DND-41 (cell line): Measurements from ENCODE around the gene DEFB113.

Experiments used
- ATAC-seq: fragments of 200-7000 bp; cut with Tn5 transposase; 3 replicates; pipeline ENCODE4 v1.9.1; 2021; ENCODE audit warnings: low read depth; ENCODE audit not compliant: insufficient read depth
- DNase-seq: peaks from one replicate; pipeline ENCODE4 v3.0.0-alpha.2; 2020
- H2AFZ ChIP-seq: 2 replicates; pipeline ENCODE4 v1.6.0; 2012; ENCODE audit warnings: low read depth, low read length
- H3K27ac ChIP-seq: 2 replicates; pipeline ENCODE4 v1.5.1; 2012; ENCODE audit warnings: low read length, inconsistent platforms
- H3K27me3 ChIP-seq: fragments of 200-600 bp; sonication (generic); 2 replicates; pipeline ENCODE4 v1.6.0; 2012; ENCODE audit warnings: low read length, mild to moderate bottlenecking, inconsistent platforms; ENCODE audit not compliant: insufficient read depth, poor library complexity
- H3K36me3 ChIP-seq: 2 replicates; pipeline ENCODE4 v1.5.1; 2012; ENCODE audit warnings: low read length, inconsistent platforms; ENCODE audit not compliant: insufficient read depth
- H3K4me1 ChIP-seq: 2 replicates; pipeline ENCODE4 v1.5.1; 2012; ENCODE audit warnings: mild to moderate bottlenecking, low read length; ENCODE audit not compliant: insufficient read depth
- H3K4me2 ChIP-seq: 2 replicates; pipeline ENCODE4 v1.6.0; 2012; ENCODE audit warnings: mild to moderate bottlenecking, moderate library complexity, low read length, inconsistent platforms; ENCODE audit not compliant: insufficient read depth
- H3K4me3 ChIP-seq, 2 experiments: fragments of 200-600 bp in 1 of 2; shearing (Covaris generic) in 1 of 2; 2 replicates each; pipeline ENCODE4 v1.5.1; 2012 to 2016; ENCODE audit warnings: inconsistent platforms in 2 of 2, low read length in 2 of 2, mild to moderate bottlenecking in 2 of 2, low read depth in 1 of 2, moderate library complexity in 1 of 2
- H3K79me2 ChIP-seq: 2 replicates; pipeline ENCODE4 v1.6.0; 2012; ENCODE audit warnings: low read length, inconsistent platforms; ENCODE audit not compliant: insufficient read depth
- H3K9ac ChIP-seq: 2 replicates; pipeline ENCODE4 v1.6.0; 2012; ENCODE audit warnings: low read depth, mild to moderate bottlenecking, inconsistent platforms, low read length, moderate library complexity
- H3K9me3 ChIP-seq: 2 replicates; pipeline ENCODE4 v1.5.1; 2012; ENCODE audit warnings: low read length, moderate library complexity, mild to moderate bottlenecking, inconsistent platforms; ENCODE audit not compliant: insufficient read depth, severe bottlenecking
- H4K20me1 ChIP-seq: 2 replicates; pipeline ENCODE4 v1.6.0; 2012; ENCODE audit warnings: low read length; ENCODE audit not compliant: insufficient read depth
- CTCF ChIP-seq: IDR thresholded peaks from 2 replicates; pipeline ENCODE4 v1.5.1; 2012; ENCODE audit warnings: borderline replicate concordance, low read length, moderate library complexity, mild to moderate bottlenecking; ENCODE audit not compliant: poor library complexity, severe bottlenecking; ENCODE audit errors: extremely low read depth
- EZH2 ChIP-seq: IDR thresholded peaks from 3 replicates; pipeline ENCODE4 v1.6.1; 2012; ENCODE audit warnings: borderline replicate concordance, low read depth, mild to moderate bottlenecking, moderate library complexity, low read length, inconsistent platforms; ENCODE audit not compliant: severe bottlenecking

DEFB113 gene, protein sequence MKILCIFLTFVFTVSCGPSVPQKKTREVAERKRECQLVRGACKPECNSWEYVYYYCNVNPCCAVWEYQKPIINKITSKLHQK

DNA sequence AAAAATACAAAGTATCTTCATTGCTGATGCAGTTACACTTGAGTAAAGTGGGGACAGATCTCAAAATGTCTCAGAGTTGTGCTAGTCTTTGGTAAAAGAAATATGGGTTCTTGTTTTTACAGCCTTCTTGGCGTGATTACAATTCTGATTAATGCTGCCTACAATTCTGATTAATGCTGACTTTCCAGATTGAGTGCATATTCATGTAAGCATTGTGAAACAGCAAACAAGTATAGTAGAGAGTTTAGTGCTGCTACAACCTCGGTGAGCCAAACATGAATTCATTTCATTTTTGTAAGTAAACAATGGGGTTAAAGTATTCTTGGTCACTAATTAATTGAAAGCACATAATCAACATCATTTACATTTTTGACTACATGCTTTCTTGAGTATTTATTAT, at the start of gene DEFB113:
Gene DEFB113 (minus strand): TSS at position 21 of the 400 bp plus-strand sequence. CDS start 0 bp downstream, at position 21.
- no peaks in the 10 kb centered on the region for H4K20me1 ChIP-seq
- no peak within 1 kb of the TSS for H3K4me3 ChIP-seq
- H3K27ac ChIP-seq, result no peak within 1 kb of the TSS
- H2AFZ ChIP-seq, result no peak within 1 kb of the TSS
- H3K9me3 ChIP-seq, result no peaks in the 10 kb centered on the region
- H3K27me3 ChIP-seq, result no peaks in the 10 kb centered on the region
- no peak for DNase-seq
- no peak within 1 kb of the TSS for H3K9ac ChIP-seq
- no peaks in the 10 kb centered on the region for H3K36me3 ChIP-seq
- TF ChIP-seq EZH2, result no peak
- no peak for TF ChIP-seq CTCF
- no peak within 1 kb of the TSS for H3K4me2 ChIP-seq
- no peak for ATAC-seq
- H3K79me2 ChIP-seq, result no peaks in the 10 kb centered on the region
- no peaks in the 10 kb centered on the region for H3K4me1 ChIP-seq

DNA sequence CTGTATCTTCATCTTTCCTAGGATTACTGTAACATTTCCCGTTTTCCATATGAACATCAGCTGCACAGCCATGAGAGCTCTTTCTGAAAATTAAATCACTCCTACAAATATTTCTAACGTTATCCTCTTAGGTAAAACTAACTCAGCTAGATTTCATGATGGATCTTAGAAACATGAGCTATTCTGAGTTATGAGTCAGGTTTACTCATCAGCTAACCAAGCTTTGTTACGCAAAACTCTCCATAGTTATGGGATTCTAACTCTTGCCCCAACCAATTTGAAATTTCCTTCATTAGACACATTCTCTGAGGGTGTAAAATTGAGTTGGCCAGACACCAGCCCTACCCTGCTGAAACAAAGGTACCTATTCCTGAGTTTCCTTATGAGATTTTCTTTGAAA, 38.4 kb upstream of the DEFB113 start:
- Histone ChIP-seq H3K36me3 (no peaks in the 10 kb centered on the region), H3K4me2 (no peak overlapping the region), H2AFZ (no peak overlapping the region), H3K27me3 (no peaks in the 10 kb centered on the region), H4K20me1 (no peaks in the 10 kb centered on the region), H3K4me3 (no peak overlapping the region), H3K4me1 (no peaks in the 10 kb centered on the region), H3K9me3 (no peaks in the 10 kb centered on the region), H3K9ac (no peak overlapping the region), H3K27ac (no peak overlapping the region), H3K79me2 (no peaks in the 10 kb centered on the region)
- ATAC-seq (no peak), DNase-seq (no peak)
- TF ChIP-seq CTCF (no peak), EZH2 (no peak)

DNA sequence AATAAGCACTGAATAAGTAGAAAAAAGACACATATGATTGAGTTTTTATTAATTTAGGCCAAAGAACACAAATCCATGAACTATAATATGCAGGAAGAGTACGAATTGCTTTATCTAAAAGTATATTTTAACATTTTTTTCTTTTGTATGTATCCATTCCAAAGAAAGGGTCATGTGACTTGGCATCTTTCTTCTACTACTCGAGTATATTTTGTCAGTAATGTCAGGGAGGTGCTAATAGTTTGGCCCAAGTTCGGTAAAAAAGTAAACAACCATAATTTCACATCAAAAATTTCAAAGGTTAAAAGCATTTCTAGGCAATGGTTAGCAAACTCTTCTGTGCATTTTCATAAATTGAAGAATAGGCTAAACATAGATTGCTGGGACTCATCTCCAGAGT, 33.7 kb upstream of the DEFB113 start:
- no peak for DNase-seq
- Histone ChIP-seq H3K4me2 (no peak overlapping the region), H2AFZ (no peak overlapping the region), H3K27ac (no peak overlapping the region), H3K79me2 (no peaks in the 10 kb centered on the region), H3K36me3 (no peaks in the 10 kb centered on the region), H3K4me1 (no peaks in the 10 kb centered on the region), H4K20me1 (no peaks in the 10 kb centered on the region), H3K9me3 (no peaks in the 10 kb centered on the region), H3K4me3 (no peak overlapping the region), H3K9ac (no peak overlapping the region), H3K27me3 (no peaks in the 10 kb centered on the region)
- no peak for ATAC-seq
- no peak for TF ChIP-seq EZH2
- no peak for TF ChIP-seq CTCF

GRCh38 chr6:49995278-49995677, 25.9 kb upstream of the DEFB113 start:
- Histone ChIP-seq H3K9ac (no peak overlapping the region), H3K36me3 (no peaks in the 10 kb centered on the region), H2AFZ (no peak overlapping the region), H4K20me1 (no peaks in the 10 kb centered on the region), H3K79me2 (no peaks in the 10 kb centered on the region), H3K4me1 (no peaks in the 10 kb centered on the region), H3K4me2 (no peak overlapping the region), H3K27me3 (no peaks in the 10 kb centered on the region), H3K4me3 (no peak overlapping the region), H3K9me3 (no peaks in the 10 kb centered on the region), H3K27ac (no peak overlapping the region)
- DNase-seq (no peak), ATAC-seq (no peak)
- TF ChIP-seq CTCF (no peak), EZH2 (no peak)
